ENCODE data around the gene RXRA.

- TF ChIP-seq CTCF (IDR thresholded peaks at IDR 0.05) (no peak), ZFX (IDR thresholded peaks at IDR 0.05; ENCODE audit: borderline replicate concordance) (no peak)
Observed at GRCh38 chr9:134333234-134333873, 7.1 kb downstream of the RXRA start.

All from 22Rv1 (cell line).